ENCODE data around the gene CLPSL1.

The CLPSL1 gene

DNA sequence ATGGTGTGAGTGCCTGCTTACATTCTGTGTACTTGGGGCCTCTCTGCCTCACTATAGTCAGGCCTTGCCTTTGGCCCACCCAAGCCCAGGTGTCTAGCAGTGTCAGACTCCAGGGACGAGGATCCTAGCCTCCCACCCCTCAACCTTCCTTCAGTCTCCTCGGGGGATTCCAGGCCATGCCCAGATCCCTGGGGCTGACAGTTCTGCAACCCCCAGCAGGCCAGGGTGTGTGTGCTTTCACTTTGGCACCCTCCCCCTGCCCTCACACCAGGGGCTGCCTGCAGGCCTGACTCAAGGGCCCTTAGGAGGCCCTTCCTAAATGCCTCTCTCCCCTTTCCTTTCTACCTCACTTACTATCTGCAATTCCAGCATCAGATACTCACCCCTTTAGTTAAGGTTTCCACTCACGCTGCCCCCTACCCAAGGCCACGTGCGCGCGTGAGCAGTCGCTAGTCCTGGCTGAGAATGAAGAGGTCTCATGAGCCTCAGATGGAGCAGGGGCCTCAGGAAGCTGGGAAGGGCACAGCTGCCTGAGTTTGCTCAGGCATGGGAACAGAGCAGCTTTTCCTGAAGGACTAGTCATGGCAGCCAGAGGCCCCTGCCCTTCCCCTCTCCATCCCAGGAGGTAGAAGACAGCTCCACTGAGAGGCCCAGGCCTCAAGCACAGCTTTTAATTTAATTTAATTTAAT, 17.2 kb downstream of the CLPSL1 start:
- DNase-seq = no peak

GRCh38 chr6:35798706-35799105, 17.9 kb downstream of the CLPSL1 start:
- DNase-seq = no peak

GRCh38 chr6:35801148-35801547, 20.3 kb downstream of the CLPSL1 start:
- no peak for DNase-seq

DNA sequence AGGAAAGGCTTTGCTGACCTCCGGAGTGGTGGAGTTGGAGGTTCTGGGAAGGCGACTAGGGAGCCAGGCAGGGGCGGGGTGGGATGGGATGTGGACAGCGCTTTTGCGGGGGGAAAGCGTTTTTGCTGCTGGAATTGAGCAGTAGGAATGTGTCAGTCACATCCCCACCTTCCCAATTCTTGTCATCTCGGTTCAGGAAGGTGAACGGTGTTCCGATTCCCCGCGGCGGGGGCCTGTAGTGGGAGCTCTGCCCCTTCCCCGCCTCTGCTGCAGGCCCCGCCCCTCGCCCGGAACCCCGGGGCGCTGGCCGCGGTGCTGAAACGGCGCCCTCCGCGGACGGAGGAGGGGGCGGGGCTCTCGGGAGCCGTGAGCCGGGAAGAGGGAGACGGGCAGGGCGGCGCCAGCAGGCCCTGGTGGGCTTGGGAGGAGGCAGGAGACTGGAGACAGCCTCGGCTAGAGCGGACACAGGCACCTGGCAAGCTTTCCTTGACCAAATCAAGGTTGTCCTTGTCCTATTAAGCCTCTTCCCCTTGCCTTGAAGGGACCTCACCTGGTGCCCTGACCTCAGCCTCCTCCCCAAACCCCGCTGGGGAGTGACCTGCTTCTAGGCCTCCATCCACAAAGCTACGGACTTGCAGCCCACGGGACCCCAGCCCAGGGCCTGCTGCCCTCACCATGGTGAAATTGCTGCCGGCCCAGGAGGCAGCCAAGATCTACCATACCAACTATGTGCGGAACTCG, 24.3 kb downstream of the CLPSL1 start, which contains the start of gene LHFPL5:
LHFPL5 (plus strand) TSS at position 357 of the 741 bp plus-strand sequence; CDS start at position 676, 319 bp downstream.
- peak; percentile 22 to 27 for DNase-seq

- DNase-seq = no peak
Observed at GRCh38 chr6:35808688-35809087, 27.9 kb downstream of the CLPSL1 start.

DNA sequence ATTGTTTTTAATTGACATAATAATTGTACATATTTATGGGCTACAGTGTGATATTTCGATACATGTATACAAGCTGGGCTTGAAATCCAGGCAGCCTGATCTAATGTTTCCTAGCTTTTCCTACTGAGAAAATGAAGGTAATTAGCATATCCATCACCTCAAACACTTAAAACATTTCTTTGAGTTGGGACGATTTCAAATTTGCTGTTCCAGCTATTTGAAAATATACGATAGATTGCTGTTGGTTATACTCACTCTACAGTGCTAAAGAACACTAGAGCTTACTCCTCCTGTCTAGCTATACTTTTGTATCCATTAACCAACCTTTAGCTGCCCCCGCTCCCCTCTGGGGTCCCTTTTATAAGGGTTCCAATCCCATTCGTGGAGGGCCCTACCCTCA, 29.0 kb downstream of the CLPSL1 start:
- no peak for DNase-seq

DNA sequence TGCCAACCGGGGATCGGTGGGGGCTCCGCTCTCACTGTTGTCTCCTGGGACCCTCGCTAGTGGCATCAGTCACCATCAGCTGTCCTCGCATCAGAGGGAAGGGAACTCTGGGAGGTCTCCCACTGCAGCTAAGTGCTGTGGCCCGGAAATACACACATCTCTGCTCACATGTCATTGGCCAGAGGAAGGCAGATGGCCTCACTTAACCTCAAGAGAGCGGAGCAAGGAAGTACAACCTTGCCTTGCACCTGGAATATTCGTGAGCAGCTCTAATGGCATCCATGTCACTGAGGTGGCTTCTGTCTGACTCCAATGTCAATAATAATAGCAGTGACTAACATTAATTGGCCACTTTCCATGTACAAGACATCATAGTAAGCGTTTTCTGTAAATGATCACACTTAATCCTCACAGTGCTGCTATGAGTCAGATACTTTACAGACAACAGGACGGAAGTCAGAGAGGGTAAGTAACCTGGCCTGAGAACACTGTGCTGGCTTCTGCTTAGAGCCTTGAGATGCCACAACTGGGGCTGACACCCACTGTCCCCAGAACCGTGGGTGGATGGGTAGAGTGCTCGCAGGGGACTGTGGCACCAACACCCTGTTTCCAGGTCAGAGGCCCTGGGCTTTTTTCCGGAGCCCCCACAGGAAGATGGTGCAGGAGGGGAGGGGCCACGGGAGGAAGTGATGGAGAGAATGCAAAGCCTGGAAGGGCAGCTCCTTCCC, 30.3 kb downstream of the CLPSL1 start:
- DNase-seq = no peak

DNA sequence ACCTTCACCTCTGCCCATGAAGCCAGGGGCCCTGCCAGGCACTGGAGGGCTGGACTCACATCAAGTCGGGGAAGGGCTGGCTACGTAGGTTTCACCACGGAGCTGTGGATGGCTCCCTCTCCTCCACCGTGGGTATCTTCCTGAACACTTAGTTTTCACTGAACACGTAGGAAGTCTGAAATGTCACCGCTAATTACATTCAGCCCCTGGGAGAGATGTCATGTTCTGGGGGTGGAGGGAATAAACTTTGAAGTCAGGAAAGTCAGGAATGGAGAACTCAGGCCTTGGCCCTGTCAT, 30.8 kb downstream of the CLPSL1 start:
- no peak for DNase-seq

- no peak for DNase-seq
Observed at GRCh38 chr6:35817515-35817914, 36.7 kb downstream of the CLPSL1 start.

- DNase-seq = no peak
Observed at GRCh38 chr6:35823601-35824000, 42.8 kb downstream of the CLPSL1 start.

DNA sequence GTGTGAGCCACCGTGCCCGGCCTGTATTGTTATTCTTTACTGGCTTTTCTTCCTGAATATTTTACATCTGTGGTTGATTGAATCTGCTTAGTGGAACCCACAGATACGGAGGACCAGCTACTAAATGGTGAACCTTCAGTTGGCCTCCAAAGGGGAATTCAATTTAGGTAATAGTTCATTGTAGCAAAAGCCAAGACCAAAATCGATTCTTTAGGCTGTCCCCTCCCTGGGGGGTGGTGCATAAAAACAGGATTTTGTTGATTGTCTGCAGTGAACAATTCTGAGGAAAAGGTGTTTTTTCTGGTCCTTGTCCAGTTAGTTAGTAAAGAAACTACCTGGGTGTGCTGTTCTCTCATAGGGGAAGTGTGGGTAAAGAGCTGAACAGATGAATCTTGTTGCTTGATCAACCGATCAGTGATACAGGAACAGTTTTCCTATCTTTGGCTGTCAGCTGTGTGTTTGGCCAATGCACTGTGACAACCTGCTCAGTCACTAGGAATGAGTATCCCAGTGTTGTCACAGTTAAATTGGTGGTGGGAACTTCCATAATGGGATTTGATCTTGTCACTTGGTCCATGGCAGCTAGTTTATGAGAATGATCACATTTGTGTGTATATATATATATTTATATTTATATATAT, 43.9 kb downstream of the CLPSL1 start:
- no peak for DNase-seq

DNA sequence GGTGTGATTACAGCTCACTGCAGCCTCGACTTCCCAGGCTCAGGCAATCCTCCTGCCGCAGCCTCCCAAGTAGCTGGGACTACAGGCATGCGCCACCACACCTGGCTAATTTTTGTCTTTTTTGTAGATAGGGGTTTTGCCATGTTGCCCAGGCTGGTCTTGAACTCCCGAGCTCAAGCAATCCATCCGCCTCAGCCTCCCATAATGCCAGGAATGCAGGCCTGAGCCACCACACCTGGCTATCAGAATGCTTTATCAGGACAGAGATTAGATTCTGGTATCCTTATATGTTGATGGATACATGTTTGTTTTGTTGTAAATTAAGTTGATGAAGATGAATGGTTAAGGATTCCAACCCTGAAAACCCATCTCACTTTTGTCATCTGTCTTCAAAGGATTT, 48.5 kb downstream of the CLPSL1 start:
- DNase-seq = no peak

- no peak for DNase-seq
Observed at GRCh38 chr6:35831257-35832007, 50.6 kb downstream of the CLPSL1 start.

GRCh38 chr6:35833536-35833935, 52.7 kb downstream of the CLPSL1 start:
- no peak for DNase-seq

Measured in CD4-positive, alpha-beta T cell treated with Interleukin-4 for 1 hour (primary cell).